Activated CD4-positive, alpha-beta T cell treated with anti-CD3 and anti-CD28 coated beads, Interleukin-2, amount 50 U/mL, for 16 hours (primary cell): ENCODE results near the gene ACVR1.

ENCODE experiments used
- DNase-seq: peaks from one replicate; pipeline ENCODE4 v3.0.0-alpha.2; 2020

The ACVR1 gene

DNA sequence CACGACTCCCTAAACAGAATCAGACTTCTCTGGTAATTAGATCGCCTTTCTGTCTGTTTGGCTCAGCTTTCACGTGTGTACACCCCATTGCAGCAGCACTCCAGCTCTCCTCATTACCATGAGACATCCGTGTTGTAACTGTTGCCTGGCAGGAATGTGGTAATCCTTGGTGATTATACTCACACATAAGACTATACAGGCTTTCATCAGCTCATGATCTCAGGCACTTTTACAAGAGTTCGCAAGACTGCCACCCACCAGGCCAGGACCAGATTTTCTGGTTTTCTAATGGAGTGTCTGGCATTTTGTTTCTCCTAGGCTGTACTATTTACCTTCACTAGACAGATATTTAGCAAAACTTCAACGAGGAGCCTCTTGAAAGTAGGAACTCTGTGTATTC, 50.2 kb downstream of the ACVR1 start:
- DNase-seq = no peak

DNA sequence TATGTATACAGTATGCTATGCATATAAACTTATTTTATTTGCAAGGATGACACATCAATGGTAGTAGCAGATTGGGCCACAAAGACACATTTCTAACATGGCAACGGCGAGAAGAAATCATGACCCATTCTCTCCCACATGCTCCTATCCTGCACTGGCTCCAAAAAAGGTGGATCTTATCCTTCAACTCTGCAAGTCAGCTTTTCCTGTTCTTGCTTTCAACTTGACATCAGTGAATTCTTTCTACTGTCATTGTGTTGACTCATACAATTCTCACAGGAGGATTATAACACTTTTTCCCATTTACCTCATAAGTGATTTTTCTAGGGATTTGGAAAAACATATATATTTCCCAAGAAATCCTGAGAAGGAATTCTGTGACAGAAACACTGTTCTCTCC, 53.1 kb downstream of the ACVR1 start:
- DNase-seq = no peak

DNA sequence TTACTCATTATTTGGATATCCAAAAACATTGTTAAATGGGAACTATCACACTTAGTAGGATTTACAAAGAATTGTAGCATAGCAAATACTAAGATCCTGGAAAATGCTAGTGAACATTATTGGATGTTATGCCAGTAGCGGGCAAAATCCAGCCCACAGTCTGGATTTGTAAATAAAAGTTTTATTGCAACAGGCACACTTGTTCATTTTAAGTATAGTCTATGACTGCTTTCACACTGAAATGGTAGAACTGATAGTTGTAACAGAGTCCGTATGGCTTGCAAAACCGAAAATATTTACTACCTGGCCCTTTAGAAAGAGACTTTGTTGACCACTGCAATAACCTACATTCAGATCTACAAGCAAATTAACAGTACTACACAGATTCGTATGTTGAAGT, 53.6 kb downstream of the ACVR1 start:
- no peak for DNase-seq

DNA sequence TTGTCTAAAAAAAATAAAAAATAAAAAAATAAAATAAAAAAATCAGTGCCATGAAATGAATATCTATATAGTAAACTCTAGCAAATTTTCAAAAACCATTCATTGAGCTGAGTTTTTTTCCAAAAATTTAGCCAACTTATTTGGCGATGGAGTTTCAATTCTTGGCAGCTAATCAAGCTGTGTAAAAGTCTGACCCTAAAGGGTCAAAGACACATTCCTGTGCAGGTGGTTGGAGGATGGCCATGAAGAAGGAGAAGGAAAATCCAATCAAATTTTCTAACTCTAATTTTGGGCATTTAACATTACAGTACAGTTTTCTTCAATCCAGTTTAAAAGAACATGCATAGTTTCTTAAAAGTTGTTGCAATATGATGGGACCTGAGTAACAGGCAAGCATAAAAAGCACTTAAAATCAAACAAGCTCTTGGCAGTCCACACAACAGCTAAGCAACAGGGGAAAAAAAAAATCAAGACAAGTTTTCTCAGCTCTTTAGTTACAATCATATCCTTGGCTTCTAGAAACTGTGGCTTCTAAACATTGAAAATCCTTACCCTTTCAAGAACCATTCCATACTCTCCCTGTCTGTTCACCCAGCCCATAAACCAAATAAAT, 54.5 kb downstream of the ACVR1 start:
- no peak for DNase-seq

DNA sequence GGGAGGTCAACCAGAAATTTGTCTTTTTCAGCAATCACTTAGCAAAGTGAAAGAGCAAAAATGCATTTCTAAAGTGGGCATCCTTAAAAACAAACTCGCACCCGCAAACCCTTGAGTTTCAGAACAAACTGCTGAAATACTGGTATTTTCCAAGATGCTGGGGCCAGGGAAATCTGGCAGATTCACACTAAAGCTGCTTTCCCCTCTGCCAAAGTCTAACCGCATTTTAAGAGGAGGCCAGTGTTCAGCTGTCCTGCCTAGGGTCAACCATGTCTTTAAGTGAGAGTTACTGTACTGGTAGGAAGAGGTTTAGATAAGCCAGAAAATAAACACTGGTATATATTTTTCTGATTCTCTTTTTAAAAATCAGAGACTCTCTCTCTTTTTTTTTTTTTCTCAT, 55.9 kb downstream of the ACVR1 start:
- no peak for DNase-seq

DNA sequence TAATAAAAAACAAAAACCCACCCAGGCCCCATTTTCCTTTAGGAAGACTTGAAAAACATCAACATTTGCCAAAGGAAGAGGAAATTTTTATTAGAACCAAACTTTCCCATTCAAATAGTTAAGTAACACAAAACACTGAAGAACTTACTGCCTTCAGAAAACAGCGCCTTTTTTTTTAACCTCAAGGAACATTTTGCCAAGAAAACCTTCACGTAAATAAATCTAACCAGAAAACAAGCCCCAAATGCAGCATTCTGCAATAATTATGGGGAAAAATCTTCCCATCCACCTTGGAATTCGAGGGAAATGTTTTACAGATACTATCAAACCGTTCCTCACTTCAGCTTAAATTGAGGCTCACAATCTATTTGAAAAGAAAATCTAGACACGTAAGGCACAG, 56.4 kb downstream of the ACVR1 start:
- no peak for DNase-seq

DNA sequence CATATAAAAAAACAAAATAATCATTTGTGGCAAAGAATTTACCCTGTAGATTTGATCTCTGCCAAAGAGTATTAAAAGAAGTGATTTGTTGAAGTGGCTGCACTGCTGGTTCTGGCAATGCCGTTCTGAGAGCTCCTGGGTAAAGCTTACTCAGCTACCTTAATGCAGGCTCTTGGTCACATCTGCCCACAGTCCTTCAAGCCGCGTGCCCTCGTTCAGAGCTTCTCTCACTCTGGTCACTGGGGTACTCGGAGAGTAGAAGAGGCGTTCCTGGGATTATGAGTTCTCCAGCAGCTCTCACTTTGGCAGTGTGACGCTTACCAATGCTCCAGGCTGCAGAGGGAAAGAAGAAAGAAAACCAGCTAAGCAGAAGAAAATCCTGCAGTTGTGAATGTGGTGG, 57.9 kb downstream of the ACVR1 start:
- no peak for DNase-seq

DNA sequence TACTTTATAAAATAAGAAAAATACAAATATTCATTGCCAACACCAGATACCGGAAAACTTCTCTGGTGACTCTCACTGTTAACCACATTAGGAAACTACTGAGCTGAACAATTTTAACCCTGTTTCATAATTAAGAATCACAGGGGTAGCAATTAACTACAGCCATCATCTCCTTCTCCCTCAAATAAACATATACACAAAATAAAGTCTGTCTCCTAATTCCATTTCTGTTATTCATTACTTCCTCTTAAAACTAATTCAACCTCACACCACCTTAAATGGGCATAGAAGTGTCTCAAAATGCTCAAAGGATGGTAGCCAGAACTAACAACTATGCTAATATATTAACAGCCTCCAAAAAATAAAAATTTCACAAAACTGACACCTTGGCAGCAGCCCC, 60.7 kb downstream of the ACVR1 start:
- no peak for DNase-seq

DNA sequence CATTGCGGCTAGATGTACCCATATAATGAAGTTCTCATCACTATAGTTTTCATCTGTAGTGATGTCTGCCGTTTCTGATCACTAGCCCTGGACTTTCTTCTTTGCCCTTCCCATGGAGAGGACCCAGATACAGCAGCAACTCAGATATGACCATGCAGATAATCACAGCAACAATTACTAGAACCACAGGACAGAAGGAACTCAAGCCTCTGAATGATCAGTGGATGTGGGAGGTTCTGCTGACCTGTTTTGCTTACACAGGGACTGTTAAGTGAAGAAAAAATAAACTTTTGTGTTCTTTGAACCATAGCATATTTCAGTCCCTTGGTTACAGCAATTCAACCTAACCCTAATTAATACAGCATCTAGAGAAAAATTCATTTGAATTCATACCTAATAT, 62.7 kb downstream of the ACVR1 start:
- no peak for DNase-seq

DNA sequence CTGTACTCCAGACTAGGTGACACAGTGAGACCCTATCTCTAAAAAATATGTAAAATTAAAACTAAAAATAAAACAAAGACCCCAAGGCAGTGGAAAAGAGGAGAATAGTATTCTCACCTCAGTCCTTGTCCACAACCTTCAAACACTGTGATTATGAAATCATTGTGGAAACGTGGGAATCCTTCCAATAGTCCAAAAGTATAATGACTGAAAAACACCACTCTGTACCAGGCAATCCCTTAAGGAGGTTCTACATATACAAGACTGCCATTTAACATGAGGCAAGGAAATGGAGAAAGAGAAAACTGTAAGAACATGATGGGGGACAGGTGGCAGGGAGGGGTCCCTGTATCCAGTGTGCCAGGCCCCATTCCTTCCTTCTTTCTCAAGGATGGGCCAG, 66.1 kb downstream of the ACVR1 start:
- no peak for DNase-seq

DNA sequence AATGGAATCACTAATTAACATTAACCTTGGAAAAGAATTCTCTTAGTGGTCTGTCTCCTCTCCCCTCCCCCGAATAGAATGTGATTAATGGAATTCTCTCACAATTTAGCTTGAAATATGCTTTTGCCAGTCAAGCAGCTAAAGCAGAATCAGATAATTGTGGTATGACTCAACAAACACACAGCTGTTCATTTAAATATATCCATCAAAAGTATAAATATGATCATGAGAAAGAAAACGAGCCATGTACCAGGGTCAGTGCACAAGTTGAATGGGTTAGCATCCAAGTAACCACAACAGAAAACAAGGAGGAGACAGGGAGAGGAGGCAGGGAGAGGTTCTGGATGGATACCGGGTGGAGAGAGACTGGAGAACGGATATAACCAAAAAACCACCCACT, 66.9 kb downstream of the ACVR1 start:
- no peak for DNase-seq

DNA sequence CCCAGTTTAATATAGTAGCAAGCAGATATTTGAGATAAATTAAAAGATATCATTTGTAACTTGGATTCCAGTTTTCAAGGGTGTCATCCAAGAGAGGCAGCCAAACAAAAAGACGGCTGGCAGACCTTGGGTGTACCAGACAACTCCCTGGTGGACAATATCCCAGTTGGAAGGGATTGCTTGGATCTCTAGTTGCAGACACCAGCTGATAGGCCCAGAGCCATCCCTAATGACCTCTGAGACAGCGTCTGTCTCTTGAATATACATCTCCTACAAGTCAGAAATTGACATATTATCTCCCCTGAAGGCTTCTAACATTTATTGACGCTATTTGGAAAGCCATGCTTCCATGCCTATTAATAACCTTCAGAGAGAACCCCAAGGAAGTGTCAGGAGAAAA, 67.7 kb downstream of the ACVR1 start:
- no peak for DNase-seq

DNA sequence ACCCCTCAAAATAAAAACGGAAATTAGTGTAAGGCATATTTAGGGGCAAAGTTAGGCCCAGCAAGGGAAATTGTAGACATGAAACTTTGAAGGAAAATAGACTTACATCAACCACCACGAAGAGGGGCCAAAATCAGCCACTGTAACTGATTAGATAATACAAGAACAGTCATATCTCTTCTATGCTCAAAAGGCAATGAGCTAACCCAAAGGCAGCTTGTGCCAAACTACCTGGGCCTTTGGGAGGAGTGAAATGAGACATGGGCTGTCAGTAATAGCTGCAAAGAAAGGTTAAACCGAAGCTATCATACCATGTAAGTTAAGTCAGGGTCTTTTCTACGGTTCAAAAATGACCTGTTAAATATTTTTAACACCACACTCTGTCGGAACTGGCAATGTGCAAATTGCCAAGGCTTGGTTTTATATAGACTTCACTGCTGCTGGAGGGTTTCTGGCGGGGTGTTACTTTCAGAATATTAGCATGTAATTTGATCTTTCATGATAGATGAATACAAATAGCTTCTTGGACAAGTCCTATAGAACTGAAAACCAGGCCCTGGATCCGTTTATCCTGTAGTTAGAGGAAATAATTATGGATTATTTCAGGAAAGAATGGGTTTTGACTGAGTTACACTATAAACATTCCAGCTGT, 69.6 kb downstream of the ACVR1 start:
- no peak for DNase-seq

DNA sequence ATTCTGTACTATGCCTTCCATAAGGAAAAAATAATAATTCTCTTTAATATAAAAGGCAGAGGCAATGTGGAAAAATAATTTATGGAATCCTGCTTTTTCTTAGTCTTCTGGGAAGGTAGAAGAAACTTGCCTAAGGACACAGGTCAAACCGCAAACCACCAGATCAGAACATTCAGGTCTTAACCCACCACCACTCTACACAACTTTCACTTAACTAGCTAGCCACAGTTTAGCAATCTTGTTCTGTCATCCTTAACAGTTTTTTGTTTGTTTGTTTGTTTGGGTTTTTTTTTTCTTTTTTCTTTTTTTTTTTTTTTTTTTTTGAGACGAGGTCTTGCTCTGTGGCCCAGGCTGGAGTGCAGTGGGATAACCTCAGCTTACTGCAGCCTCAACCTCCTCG, 70.6 kb downstream of the ACVR1 start:
- no peak for DNase-seq

DNA sequence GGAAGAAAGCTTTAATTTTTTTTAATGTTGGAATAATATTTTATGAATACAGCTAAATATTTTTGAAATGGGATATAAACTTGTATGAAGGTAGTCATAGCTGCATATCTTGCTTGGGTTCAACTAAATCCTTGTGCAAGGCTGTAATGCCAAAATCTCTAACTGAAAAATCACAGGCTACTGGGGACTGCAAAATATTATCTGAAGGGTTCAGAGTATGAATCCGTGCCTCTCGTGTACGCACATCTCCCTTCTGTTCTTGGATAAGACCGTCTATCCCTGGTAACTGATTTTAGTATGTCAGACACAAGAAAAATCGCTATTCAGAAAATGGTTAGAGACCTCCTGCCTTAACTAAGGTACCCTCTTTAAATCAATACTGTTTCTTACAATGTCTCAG, 71.8 kb downstream of the ACVR1 start:
- DNase-seq = no peak

DNA sequence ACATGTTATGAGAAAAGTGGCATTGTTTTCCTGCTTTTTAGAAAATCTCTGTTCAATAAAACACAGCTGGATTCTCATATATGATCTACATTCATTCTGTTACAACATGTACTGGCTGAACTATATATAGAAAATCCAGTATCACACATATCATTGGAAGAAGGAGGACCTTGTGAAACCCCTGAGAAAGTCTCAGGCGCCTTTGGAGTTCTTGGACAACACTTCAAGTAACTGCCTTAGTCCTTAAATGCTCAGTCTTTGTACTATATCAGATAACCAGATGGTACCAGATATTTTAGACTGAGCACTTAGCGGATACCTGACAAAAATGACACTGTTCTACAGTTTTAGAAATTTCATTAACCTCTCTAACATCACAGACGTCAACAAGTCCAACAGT, 72.2 kb downstream of the ACVR1 start:
- no peak for DNase-seq

DNA sequence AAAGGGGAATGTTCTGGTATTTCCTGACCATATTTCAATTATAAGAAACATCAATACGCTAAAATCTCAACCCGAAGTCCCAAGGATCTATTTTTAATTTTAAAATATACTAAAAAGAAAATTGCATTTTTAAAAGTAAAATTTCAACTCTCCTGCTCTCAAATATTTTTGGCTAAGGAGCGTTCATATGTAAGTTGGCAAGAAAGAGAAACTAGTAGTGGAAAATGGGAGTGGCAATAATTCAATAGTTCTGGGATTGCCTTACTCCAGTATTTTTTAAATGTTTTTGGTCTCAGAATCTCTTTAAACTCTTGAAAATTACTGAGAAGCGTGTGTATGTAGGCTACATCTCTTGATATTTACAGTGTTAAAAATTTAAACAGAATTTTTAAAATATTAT, 72.7 kb downstream of the ACVR1 start:
- DNase-seq = no peak

DNA sequence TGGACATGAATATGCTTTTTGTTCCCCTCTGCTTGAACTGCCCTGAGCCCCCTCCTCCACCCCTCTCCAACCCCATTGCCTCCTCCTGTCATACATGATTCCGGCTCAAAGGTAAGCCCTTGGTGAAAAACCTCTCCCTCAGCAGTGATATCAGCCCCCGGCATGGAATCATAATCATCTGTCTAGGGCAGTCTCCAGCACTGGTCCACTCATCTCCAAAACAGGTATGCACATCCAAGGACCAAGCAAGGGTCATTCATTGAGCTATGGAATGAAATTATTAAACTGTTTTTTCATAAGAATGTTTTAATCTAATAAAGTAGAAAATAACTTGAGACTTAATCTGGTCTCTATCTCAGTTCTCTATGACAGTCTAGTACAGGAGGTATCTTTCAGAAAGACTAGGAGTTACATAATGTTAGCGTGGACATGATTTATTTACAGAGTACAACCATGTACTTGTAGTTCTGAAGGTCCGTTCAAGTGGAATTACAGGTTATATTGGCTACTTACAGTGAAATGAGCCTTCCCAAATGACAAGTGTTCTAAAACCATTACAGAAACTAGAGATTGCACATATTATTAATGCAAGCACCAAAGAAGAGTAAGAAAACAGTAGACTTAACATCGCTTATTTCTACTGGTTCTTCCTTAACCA, 75.2 kb downstream of the ACVR1 start:
- no peak for DNase-seq

DNA sequence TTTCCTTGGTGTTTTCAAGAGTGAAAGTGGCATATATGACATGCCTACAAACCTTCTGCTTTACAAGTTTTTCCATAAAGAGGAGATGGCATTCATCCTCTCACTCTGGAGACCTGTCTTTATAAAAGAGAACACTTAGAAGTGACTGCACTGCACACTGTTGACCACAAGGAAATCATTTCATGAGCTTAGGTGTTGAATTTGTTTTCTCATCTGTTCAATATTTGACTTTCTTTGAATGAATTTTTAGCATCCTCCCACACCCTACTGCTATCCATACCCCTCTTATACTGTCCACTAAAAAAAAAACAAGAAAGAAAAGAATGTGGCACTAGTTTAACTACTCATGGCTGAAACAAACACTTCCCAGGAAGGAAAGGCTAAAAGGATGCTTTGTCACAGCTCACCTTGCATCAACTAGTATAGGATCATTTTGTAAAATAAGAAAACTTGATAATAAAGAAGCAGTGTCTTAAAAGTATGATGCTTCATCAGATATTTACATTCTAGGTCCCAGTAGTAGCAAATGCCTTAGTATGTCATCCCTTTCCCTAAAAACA, 83.0 kb downstream of the ACVR1 start:
- DNase-seq = no peak

DNA sequence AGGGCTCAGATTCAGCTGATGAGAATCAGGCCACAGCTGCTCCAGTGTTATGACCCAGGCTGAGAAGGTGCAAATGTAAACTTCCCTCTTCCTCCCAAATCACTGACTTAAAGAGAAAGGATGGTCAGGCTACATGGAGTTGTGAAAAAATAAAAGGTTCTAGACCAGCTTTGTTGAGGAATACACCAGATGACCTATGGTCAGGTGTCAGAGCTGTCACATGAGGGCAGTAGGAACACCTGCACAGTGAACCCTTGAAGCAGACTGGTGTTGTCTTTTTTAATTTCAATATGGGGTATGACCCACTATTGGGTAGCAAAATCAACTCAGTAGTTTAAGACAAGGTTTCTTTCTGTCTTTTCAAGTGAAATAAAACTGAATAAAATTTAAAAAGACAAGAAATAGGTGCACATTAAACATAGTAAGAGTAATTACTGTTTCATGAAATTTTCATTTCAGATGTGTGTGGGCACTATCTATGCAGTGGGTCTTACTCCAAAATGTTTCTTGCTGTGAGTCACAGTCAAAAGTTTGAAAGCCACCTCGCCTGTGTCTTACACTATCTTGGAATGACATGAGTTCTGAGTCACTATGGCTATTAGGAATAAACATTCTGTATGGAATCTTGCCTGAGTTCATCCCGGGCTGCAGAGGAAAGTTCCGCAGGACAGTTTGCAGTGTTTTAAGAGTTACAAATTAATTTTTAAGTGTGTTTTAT, 83.6 kb downstream of the ACVR1 start:
- DNase-seq = no peak

DNA sequence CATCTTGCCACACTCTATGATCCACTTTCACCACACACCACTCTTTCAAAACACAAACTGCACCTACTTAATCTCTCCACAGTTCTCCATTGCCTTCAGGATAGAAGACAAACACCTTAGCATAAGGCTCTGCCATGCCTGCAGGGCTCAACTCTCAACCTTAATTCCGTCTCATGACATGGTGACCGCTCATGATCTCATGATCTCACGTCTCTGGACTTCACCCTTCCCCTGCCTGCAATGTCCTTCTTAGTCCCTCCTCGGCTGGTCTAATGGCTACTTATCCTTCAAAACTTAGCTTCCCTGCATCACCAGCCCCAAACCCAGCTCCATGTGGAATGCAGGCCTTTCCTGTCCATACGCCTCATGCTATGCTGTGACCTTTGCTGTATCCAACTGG, 85.3 kb downstream of the ACVR1 start:
- no peak for DNase-seq

DNA sequence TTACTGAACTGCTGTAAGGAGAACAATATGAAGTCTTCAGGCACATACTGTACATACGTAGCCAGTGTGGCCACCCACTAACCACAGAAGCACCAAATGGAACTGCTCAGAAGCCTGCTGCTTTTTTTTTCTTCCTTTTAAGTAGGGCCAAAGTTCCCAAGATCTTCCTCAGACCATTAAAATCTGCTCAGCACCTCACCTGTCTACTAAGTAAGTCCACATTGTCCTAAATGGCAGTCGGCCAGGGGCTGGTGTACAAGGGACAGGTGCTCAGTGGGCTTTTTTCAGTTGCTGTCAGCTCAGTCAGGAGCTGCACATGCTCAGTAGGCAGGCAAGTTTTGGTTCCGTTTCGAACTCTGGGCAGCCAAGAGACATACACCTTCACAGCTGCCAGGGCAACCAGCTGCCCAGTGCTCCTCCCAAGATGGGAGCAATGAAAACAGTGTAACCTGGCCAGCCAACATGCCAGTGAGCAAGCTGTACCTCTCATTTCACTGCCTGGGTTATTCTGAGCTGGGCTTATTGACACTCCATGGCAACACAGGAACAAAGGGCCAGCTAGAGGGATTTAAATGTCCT, 86.1 kb downstream of the ACVR1 start:
- DNase-seq = no peak

DNA sequence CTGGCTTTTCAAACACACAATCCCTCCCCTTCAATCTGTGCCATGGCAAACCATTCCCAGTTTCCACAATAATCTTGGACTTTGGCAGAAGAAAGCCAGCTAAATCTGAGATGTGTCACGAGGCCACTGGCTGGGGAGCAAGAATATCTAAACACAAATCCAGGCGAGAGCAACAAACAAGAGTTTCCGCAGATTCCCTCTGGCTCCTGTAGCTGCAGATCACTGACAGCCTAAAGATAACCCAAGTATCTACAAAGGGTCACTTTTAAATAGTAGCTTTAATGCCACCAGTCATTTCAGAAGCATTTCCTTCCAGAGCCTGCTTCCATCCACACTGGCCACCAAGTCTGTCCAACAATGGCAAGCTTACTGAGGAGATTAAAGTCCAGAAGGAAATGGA, 86.9 kb downstream of the ACVR1 start:
- no peak for DNase-seq
